Tibial artery (tissue), 4 donors: ENCODE measurements around the gene SSNA1.
"Not testable (repeated sequence)": the region's sequence is repeated elsewhere in the genome, so short reads cannot be mapped to it uniquely, and the experiment has no call there.

Experiments
- DNase-seq, 2 donors: peaks; one replicate each; pipeline ENCODE4 v3.0.0-alpha.2; 2019
- H3K27ac ChIP-seq, 2 donors: fragments of 200-600 bp; sonication (generic) in 1 of 2; 1 replicate in 1 of 2; 2 replicates in 1 of 2; pipeline ENCODE4 v1.5.1; 2018 to 2019; ENCODE audit warnings: mild to moderate bottlenecking in 1 of 2
- H3K27me3 ChIP-seq, 2 donors: fragments of 200-600 bp; sonication (generic) in 1 of 2; one replicate each; pipeline versions ENCODE4 v1.5.1 to v1.6.0; 2016 to 2019
- H3K36me3 ChIP-seq, 3 donors: fragments of 200-600 bp; sonication (generic) in 2 of 3; one replicate each; pipeline ENCODE4 v1.5.1; 2016 to 2019; ENCODE audit warnings: mild to moderate bottlenecking in 2 of 3
- H3K4me1 ChIP-seq, 4 donors: fragments of 200-600 bp; sonication (generic) in 2 of 4; 1 replicate in 3 of 4; 2 replicates in 1 of 4; pipeline ENCODE4 v1.5.1; 2016 to 2019
- H3K4me3 ChIP-seq, 2 donors: fragments of 200-600 bp; sonication (generic) in 1 of 2; 1 replicate in 1 of 2; 2 replicates in 1 of 2; pipeline ENCODE4 v1.5.1; 2018 to 2019; ENCODE audit warnings: mild to moderate bottlenecking in 2 of 2
- H3K9me3 ChIP-seq, 3 donors: fragments of 200-600 bp; sonication (generic) in 1 of 3; one replicate each; pipeline ENCODE4 v1.5.1; 2016 to 2019
- intact Hi-C: fragments of 100-400 bp; cut with DNase I; formaldehyde crosslinking; loops from one replicate; pipeline ENCODE4 v1.15.0; 2023; ENCODE audit warnings: low total_unique reads
- TF ChIP-seq, protein P1 (sequence below), 2 experiments: fragments of 200-600 bp in 1 of 2; fragments of 450-650 bp in 1 of 2; IDR thresholded peaks; one replicate each; pipeline ENCODE4 v1.5.1; 2017 to 2019; ENCODE audit warnings: antibody characterized with exemption in 2 of 2, mild to moderate bottlenecking in 1 of 2, moderate library complexity in 1 of 2

The SSNA1 gene

GRCh38 chr9:137235424-137236237, 47.2 kb downstream of the SSNA1 start:
- Histone ChIP-seq H3K27me3 (peaks cover 0 to 57% of the 10 kb centered on the region in 2 donors), H3K9me3 (no peaks in the 10 kb centered on the region), H3K4me3 (no peak overlapping the region), H3K4me1 (peaks cover 0 to 38% (median 15%) of the 10 kb centered on the region in 4 donors), H3K27ac (no peak overlapping the region), H3K36me3 (no peaks in the 10 kb centered on the region)
- TF ChIP-seq, protein P1, sequence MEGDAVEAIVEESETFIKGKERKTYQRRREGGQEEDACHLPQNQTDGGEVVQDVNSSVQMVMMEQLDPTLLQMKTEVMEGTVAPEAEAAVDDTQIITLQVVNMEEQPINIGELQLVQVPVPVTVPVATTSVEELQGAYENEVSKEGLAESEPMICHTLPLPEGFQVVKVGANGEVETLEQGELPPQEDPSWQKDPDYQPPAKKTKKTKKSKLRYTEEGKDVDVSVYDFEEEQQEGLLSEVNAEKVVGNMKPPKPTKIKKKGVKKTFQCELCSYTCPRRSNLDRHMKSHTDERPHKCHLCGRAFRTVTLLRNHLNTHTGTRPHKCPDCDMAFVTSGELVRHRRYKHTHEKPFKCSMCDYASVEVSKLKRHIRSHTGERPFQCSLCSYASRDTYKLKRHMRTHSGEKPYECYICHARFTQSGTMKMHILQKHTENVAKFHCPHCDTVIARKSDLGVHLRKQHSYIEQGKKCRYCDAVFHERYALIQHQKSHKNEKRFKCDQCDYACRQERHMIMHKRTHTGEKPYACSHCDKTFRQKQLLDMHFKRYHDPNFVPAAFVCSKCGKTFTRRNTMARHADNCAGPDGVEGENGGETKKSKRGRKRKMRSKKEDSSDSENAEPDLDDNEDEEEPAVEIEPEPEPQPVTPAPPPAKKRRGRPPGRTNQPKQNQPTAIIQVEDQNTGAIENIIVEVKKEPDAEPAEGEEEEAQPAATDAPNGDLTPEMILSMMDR (IDR thresholded peaks at IDR 0.05) = no peak
- no peak for DNase-seq
- intact Hi-C loops = no loop called here

- H3K27me3 ChIP-seq = peaks cover 0 to 49% of the 10 kb centered on the region in 2 donors
- H3K27ac ChIP-seq = no peak overlapping the region
- peak; percentile 73 to 86 for DNase-seq
- H3K9me3 ChIP-seq = no peaks in the 10 kb centered on the region
- TF ChIP-seq, protein P1 (IDR thresholded peaks at IDR 0.05) = peak; percentile 95 to 96
- no peaks in the 10 kb centered on the region for H3K36me3 ChIP-seq
- H3K4me1 ChIP-seq = peaks cover 0 to 38% (median 15%) of the 10 kb centered on the region in 4 donors
- H3K4me3 ChIP-seq = no peak overlapping the region
- intact Hi-C loops = no loop called here
These were observed 47.9 kb downstream of the SSNA1 start for GRCh38 chr9:137236238-137236935.

- H3K4me3 ChIP-seq = no peak overlapping the region
- no peak overlapping the region for H3K27ac ChIP-seq
- H3K4me1 ChIP-seq = peaks cover 0 to 42% (median 17%) of the 10 kb centered on the region in 4 donors
- no peaks in the 10 kb centered on the region for H3K9me3 ChIP-seq
- peaks cover 0 to 3% (median 1%) of the 10 kb centered on the region in 3 donors for H3K36me3 ChIP-seq
- intact Hi-C loops = no loop called here
- TF ChIP-seq, protein P1 (IDR thresholded peaks at IDR 0.05) = no peak
- DNase-seq = no peak
- peaks cover 0 to 43% of the 10 kb centered on the region in 2 donors for H3K27me3 ChIP-seq
These were observed 48.5 kb downstream of the SSNA1 start for GRCh38 chr9:137236936-137237421.

DNA sequence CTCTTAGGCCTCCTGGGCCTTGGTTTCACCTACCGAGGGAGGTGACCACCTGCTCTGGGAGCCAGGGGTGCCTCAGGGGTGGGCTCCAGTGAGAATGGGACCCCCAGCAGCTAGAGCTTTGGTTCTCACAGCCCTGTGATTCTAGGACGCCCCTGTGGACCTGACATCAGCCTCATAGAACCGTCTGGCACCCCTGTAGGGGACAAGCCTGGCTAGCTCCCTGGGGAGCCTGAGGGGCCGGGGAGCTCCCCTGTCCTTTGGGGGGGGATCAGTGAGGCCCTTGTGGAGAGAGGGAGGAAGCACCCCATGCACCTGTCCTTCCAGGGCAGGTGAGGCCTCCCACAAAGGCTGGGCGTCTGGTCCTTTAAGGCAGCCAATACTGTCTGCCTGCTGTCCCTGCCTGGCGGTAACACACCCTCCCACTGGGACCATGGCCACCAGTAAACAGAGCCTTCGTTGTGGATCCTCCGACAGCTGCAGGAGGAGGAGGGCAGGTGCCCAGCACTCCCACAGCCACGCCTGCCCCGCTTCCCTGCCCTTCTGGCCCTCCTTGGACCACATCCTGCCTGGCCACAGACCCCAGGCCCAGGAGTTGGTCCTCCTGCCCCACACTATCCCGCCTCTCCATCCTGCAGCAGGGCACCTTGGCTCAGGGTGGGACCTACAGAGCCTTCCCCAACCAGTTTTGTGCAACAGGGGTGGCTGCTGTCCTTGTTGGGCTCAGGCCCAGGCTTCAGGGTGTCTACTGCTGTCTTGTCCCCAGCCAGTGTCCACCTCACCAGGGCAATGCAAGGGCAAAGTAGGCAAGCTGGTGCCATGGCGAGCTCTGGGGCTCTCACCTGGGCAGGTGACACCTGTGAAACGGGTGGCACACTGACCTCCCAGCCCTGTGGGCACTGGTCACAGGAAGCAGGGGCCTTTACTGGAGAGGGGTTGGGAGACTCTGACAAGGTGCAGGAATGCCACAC, 49.6 kb downstream of the SSNA1 start:
- DNase-seq = no peak
- intact Hi-C loops = no loop called here
- no peaks in the 10 kb centered on the region for H3K9me3 ChIP-seq
- no peak overlapping the region for H3K27ac ChIP-seq
- TF ChIP-seq, protein P1 (IDR thresholded peaks at IDR 0.05) = no peak
- H3K4me1 ChIP-seq = peaks cover 0 to 53% (median 28%) of the 10 kb centered on the region in 4 donors
- H3K36me3 ChIP-seq = peaks cover 8 to 14% (median 12%) of the 10 kb centered on the region in 3 donors
- H3K27me3 ChIP-seq = peaks cover 0 to 32% of the 10 kb centered on the region in 2 donors
- no peak overlapping the region for H3K4me3 ChIP-seq

DNA sequence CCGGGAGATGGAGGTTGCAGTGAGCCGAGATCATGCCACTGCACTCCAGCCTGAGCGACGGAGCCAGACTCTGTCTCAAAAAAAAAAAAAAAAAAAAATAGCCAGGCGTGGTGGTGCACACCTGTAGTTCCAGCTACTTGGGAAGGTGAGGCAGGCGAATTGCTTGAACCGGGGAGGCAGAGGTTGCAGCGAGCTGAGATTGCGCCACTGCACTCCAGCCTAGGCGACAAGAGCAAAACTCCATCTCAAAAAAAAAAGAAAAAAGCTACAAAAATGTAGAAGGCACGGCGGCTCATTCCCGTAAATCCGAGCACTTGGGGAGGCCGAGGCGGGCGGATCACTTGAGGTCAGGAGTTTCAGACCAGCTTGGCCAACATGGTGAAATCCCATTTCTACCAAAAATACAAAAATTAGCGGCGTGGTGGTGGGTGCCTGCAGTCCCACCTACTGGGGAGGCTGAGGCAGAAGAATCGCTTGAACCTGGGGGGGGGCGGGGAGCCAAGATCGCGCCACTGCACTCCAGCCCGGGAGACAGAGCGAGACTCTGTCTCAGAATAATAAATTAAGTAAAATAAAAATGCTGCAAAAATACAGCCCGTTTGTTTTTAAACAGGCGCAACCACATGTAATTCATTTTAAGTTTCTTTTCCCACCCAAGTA, 51.2 kb downstream of the SSNA1 start:
- H3K9me3 ChIP-seq, DNase-seq, intact Hi-C loops: not testable (repeated sequence)
- H3K27me3 ChIP-seq = peaks cover 0 to 16% of the 10 kb centered on the region in 2 donors
- H3K36me3 ChIP-seq = peaks cover 8 to 23% (median 21%) of the 10 kb centered on the region in 3 donors
- peak overlapping the region; percentile 94 to 95 for H3K27ac ChIP-seq
- peaks cover 0 to 58% (median 36%) of the 10 kb centered on the region in 4 donors for H3K4me1 ChIP-seq
- peak overlapping the region; percentile 69 to 82 for H3K4me3 ChIP-seq
